Neural cell (in vitro differentiated cells): Measurements from ENCODE around the gene MICAL2. TPM values are rescaled to one million over a fixed set of nuclear protein-coding genes. Genes with fewer than 3 reads are reported as not detected.

Source experiments
- H2AFZ ChIP-seq: fragments of 200-600, 300-800 bp; sonication (generic), shearing (Covaris generic); 2 replicates; pipeline ENCODE4 v1.6.0; 2014; ENCODE audit warnings: low read depth, mild to moderate bottlenecking, antibody characterized with exemption, low read length, moderate library complexity
- H3F3A ChIP-seq: fragments of 200-600 bp; shearing (Covaris generic); 2 replicates; pipeline ENCODE4 v1.6.1; 2016; ENCODE audit warnings: mild to moderate bottlenecking, moderate library complexity, mixed read lengths, antibody characterized with exemption, low read length; ENCODE audit not compliant: insufficient read depth, poor library complexity, severe bottlenecking
- H3K27ac ChIP-seq: fragments of 200-600, 300-800 bp; sonication (generic), shearing (Covaris generic); 2 replicates; pipeline ENCODE4 v1.5.1; 2014; ENCODE audit warnings: mild to moderate bottlenecking, low read length, moderate library complexity
- H3K27me3 ChIP-seq: fragments of 300-800, 200-600 bp; sonication (generic), shearing (Covaris generic); 2 replicates; pipeline ENCODE4 v1.6.0; 2014; ENCODE audit warnings: mild to moderate bottlenecking, low read depth, low read length, moderate library complexity; ENCODE audit not compliant: insufficient read depth
- H3K36me3 ChIP-seq: fragments of 300-800, 200-600 bp; sonication (generic), shearing (Covaris generic); 2 replicates; pipeline ENCODE4 v1.5.1; 2014; ENCODE audit warnings: mild to moderate bottlenecking, antibody characterized with exemption, low read length, moderate library complexity; ENCODE audit not compliant: insufficient read depth
- H3K4me2 ChIP-seq: fragments of 300-800, 200-600 bp; sonication (generic), shearing (Covaris generic); 2 replicates; pipeline ENCODE4 v1.6.0; 2014; ENCODE audit warnings: mild to moderate bottlenecking, low read length
- H3K4me3 ChIP-seq: fragments of 300-800, 200-600 bp; sonication (generic), shearing (Covaris generic); 2 replicates; pipeline ENCODE4 v1.5.1; 2014; ENCODE audit warnings: mild to moderate bottlenecking, low read length, moderate library complexity
- H3K79me2 ChIP-seq: fragments of 200-600 bp; shearing (Covaris generic); replicated peaks from 2 replicates; pipeline ENCODE4 v1.6.0; 2014; ENCODE audit warnings: mild to moderate bottlenecking, low read length, moderate library complexity; ENCODE audit not compliant: insufficient read depth
- H3K9ac ChIP-seq: fragments of 300-800, 200-600 bp; sonication (generic), shearing (Covaris generic); 2 replicates; pipeline ENCODE4 v1.6.1; 2016; ENCODE audit warnings: mild to moderate bottlenecking, low read length, mixed read lengths
- H3K9me2 ChIP-seq: fragments of 200-600 bp; shearing (Covaris generic); 2 replicates; pipeline ENCODE4 v1.6.1; 2016; ENCODE audit warnings: mild to moderate bottlenecking, low read length, mixed read lengths; ENCODE audit not compliant: insufficient read depth
- H3K9me3 ChIP-seq: fragments of 200-600, 300-800 bp; sonication (generic), shearing (Covaris generic); 2 replicates; pipeline ENCODE4 v1.6.1; 2016; ENCODE audit warnings: mild to moderate bottlenecking, mixed run types, low read length, moderate library complexity, mixed read lengths
- H4K20me1 ChIP-seq: fragments of 200-600 bp; shearing (Covaris generic); 2 replicates; pipeline ENCODE4 v1.6.1; 2016; ENCODE audit warnings: mild to moderate bottlenecking, mixed run types; ENCODE audit not compliant: insufficient read depth
- EP300 ChIP-seq: fragments of 450-650 bp; conservative IDR thresholded peaks from 2 replicates; pipeline ENCODE4 v1.6.1; 2014; ENCODE audit warnings: antibody characterized with exemption, mild to moderate bottlenecking, moderate library complexity; ENCODE audit not compliant: poor library complexity, severe bottlenecking
- EZH2 ChIP-seq: fragments of 200-600, 300-800 bp; shearing (Covaris generic), sonication (generic); IDR thresholded peaks from 2 replicates; pipeline ENCODE4 v1.6.1; 2014; ENCODE audit warnings: antibody characterized with exemption, low read length, borderline replicate concordance, mild to moderate bottlenecking; ENCODE audit not compliant: insufficient read depth, poor library complexity, severe bottlenecking
- MXI1 ChIP-seq: fragments of 450-650 bp; conservative IDR thresholded peaks from 2 replicates; pipeline ENCODE4 v1.6.1; 2014; ENCODE audit warnings: antibody characterized with exemption, mild to moderate bottlenecking; ENCODE audit not compliant: poor library complexity, severe bottlenecking
- POLR2AphosphoS5 ChIP-seq: IDR thresholded peaks from 2 replicates; pipeline ENCODE4 v1.6.1; 2012
- RAD21 ChIP-seq: fragments of 450-650 bp; conservative IDR thresholded peaks from 2 replicates; pipeline ENCODE4 v1.6.1; 2014; ENCODE audit warnings: antibody characterized with exemption, mild to moderate bottlenecking, moderate library complexity
- SMC3 ChIP-seq: fragments of 450-650 bp; conservative IDR thresholded peaks from 2 replicates; pipeline ENCODE4 v1.6.1; 2014; ENCODE audit warnings: antibody characterized with exemption, mild to moderate bottlenecking, moderate library complexity; ENCODE audit not compliant: poor library complexity
- TAF1 ChIP-seq: IDR thresholded peaks from 2 replicates; pipeline ENCODE4 v1.6.1; 2012; ENCODE audit warnings: low read depth
- polyA plus RNA-seq: library from polyadenylated mRNA; depleted of rRNA; stranded (reverse); fragments of >200 nt; gene quantifications from 2 replicates; pipeline ENCODE4 v1.2.3, GENCODE V29; 2014
- TF ChIP-seq, protein P1 (sequence below): IDR thresholded peaks from 2 replicates; pipeline ENCODE4 v1.6.1; 2012; ENCODE audit warnings: borderline replicate concordance
- TF ChIP-seq, protein P2 (sequence below): fragments of 450-650 bp; IDR thresholded peaks from 2 replicates; pipeline ENCODE4 v1.5.1; 2014; ENCODE audit warnings: antibody characterized with exemption, mild to moderate bottlenecking, moderate library complexity; ENCODE audit not compliant: poor library complexity, severe bottlenecking

Gene MICAL2
- polyA plus RNA-seq, 1 donor from 2014 or later: 2.2 TPM

DNA sequence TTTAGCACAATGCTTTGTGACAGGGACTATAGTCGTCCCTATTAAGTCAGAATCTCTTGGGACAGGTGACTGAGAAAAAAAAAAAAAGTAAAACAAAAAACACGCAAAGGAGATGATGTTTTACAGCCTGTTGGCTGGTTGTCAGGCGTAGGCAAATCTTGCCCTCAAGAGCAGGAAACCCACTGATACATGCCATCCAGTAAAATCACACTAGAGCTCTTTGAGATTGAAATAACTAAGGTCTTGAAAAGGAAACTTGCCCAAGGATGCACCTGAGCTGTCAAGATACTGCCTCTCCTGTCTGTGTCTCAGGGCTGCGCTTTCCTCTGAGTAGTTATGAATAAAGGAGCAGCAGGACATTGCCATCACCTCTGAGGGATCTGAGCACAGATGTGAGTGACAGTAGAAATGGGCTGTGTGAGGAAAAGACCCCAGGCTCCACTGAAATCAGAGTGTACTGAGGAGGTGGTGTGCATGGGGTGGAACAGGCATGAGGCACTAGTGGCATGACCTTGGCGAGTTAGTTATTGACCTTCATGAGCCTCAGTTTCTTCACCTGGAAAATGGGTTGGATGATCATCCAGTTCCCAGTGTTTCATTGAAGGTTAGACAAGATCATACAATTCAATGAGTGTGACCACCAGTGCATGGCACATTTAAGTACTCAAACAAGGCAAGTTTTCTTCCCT is 23.3 kb downstream of the MICAL2 start:
- TF ChIP-seq, protein P1, sequence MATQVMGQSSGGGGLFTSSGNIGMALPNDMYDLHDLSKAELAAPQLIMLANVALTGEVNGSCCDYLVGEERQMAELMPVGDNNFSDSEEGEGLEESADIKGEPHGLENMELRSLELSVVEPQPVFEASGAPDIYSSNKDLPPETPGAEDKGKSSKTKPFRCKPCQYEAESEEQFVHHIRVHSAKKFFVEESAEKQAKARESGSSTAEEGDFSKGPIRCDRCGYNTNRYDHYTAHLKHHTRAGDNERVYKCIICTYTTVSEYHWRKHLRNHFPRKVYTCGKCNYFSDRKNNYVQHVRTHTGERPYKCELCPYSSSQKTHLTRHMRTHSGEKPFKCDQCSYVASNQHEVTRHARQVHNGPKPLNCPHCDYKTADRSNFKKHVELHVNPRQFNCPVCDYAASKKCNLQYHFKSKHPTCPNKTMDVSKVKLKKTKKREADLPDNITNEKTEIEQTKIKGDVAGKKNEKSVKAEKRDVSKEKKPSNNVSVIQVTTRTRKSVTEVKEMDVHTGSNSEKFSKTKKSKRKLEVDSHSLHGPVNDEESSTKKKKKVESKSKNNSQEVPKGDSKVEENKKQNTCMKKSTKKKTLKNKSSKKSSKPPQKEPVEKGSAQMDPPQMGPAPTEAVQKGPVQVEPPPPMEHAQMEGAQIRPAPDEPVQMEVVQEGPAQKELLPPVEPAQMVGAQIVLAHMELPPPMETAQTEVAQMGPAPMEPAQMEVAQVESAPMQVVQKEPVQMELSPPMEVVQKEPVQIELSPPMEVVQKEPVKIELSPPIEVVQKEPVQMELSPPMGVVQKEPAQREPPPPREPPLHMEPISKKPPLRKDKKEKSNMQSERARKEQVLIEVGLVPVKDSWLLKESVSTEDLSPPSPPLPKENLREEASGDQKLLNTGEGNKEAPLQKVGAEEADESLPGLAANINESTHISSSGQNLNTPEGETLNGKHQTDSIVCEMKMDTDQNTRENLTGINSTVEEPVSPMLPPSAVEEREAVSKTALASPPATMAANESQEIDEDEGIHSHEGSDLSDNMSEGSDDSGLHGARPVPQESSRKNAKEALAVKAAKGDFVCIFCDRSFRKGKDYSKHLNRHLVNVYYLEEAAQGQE: no peak
- no peak for TF ChIP-seq TAF1
- no peak for TF ChIP-seq EZH2
- TF ChIP-seq POLR2AphosphoS5: no peak
- TF ChIP-seq RAD21: no peak
- TF ChIP-seq EP300: no peak
- no peak for TF ChIP-seq SMC3
- TF ChIP-seq, protein P2, sequence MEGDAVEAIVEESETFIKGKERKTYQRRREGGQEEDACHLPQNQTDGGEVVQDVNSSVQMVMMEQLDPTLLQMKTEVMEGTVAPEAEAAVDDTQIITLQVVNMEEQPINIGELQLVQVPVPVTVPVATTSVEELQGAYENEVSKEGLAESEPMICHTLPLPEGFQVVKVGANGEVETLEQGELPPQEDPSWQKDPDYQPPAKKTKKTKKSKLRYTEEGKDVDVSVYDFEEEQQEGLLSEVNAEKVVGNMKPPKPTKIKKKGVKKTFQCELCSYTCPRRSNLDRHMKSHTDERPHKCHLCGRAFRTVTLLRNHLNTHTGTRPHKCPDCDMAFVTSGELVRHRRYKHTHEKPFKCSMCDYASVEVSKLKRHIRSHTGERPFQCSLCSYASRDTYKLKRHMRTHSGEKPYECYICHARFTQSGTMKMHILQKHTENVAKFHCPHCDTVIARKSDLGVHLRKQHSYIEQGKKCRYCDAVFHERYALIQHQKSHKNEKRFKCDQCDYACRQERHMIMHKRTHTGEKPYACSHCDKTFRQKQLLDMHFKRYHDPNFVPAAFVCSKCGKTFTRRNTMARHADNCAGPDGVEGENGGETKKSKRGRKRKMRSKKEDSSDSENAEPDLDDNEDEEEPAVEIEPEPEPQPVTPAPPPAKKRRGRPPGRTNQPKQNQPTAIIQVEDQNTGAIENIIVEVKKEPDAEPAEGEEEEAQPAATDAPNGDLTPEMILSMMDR: no peak
- no peak for TF ChIP-seq MXI1
- H3K79me2 ChIP-seq: no peaks in the 10 kb centered on the region
- no peaks in the 10 kb centered on the region for H3K9me3 ChIP-seq
- no peaks in the 10 kb centered on the region for H3K36me3 ChIP-seq
- H3F3A ChIP-seq: no peaks in the 10 kb centered on the region
- H3K9me2 ChIP-seq: no peaks in the 10 kb centered on the region
- no peak overlapping the region for H2AFZ ChIP-seq
- H3K27me3 ChIP-seq: no peaks in the 10 kb centered on the region
- no peaks in the 10 kb centered on the region for H4K20me1 ChIP-seq
- H3K4me3 ChIP-seq: no peak overlapping the region
- no peak overlapping the region for H3K27ac ChIP-seq
- H3K4me2 ChIP-seq: no peak overlapping the region
- H3K9ac ChIP-seq: no peak overlapping the region

- no peak overlapping the region for H3K27ac ChIP-seq
- H3K79me2 ChIP-seq: no peaks in the 10 kb centered on the region
- H3K4me2 ChIP-seq: no peak overlapping the region
- H3F3A ChIP-seq: no peaks in the 10 kb centered on the region
- H2AFZ ChIP-seq: no peak overlapping the region
- no peaks in the 10 kb centered on the region for H3K9me3 ChIP-seq
- no peaks in the 10 kb centered on the region for H3K36me3 ChIP-seq
- no peak overlapping the region for H3K4me3 ChIP-seq
- no peaks in the 10 kb centered on the region for H3K9me2 ChIP-seq
- H4K20me1 ChIP-seq: no peaks in the 10 kb centered on the region
- no peaks in the 10 kb centered on the region for H3K27me3 ChIP-seq
- no peak for TF ChIP-seq MXI1
- TF ChIP-seq EP300: no peak
- no peak for TF ChIP-seq EZH2
- no peak overlapping the region for H3K9ac ChIP-seq
Observed at GRCh38 chr11:12134236-12134585, 23.8 kb downstream of the MICAL2 start.
